HG02852 (cell line): ENCODE measurements around the gene SYTL3.

ENCODE experiments used
- ATAC-seq: cut with Tn5 transposase; IDR thresholded peaks from one replicate; pipeline ENCODE4 v1.9.1; 2021; ENCODE audit warnings: mild to moderate bottlenecking, moderate library complexity; ENCODE audit not compliant: unreplicated experiment

The SYTL3 gene

GRCh38 chr6:158756977-158757752 lies 107.3 kb downstream of the SYTL3 start:
- ATAC-seq, result no peak

- ATAC-seq, result no peak
These were observed 107.9 kb downstream of the SYTL3 start for GRCh38 chr6:158757753-158758090.

- no peak for ATAC-seq
These were observed 108.6 kb downstream of the SYTL3 start for GRCh38 chr6:158758451-158758860.

GRCh38 chr6:158758941-158759479 lies 109.2 kb downstream of the SYTL3 start:
- no peak for ATAC-seq

- ATAC-seq, result no peak
These were observed 110.2 kb downstream of the SYTL3 start for GRCh38 chr6:158759966-158760617.

- no peak for ATAC-seq
These were observed 110.9 kb downstream of the SYTL3 start for GRCh38 chr6:158760618-158761250.

- no peak for ATAC-seq
These were observed 111.9 kb downstream of the SYTL3 start for GRCh38 chr6:158761746-158762145.

GRCh38 chr6:158762787-158763433 lies 113.1 kb downstream of the SYTL3 start:
- no peak for ATAC-seq

- ATAC-seq, result no peak
These were observed 113.8 kb downstream of the SYTL3 start for GRCh38 chr6:158763434-158764182.

- ATAC-seq, result no peak
These were observed 114.5 kb downstream of the SYTL3 start for GRCh38 chr6:158764183-158764849.

- no peak for ATAC-seq
These were observed 115.1 kb downstream of the SYTL3 start for GRCh38 chr6:158764926-158765325.

GRCh38 chr6:158765499-158766068 lies 115.7 kb downstream of the SYTL3 start:
- ATAC-seq, result no peak

- no peak for ATAC-seq
These were observed 117.0 kb downstream of the SYTL3 start for GRCh38 chr6:158766621-158767455.

GRCh38 chr6:158767709-158768108 lies 117.9 kb downstream of the SYTL3 start:
- ATAC-seq, result no peak

GRCh38 chr6:158768436-158768835 lies 118.6 kb downstream of the SYTL3 start:
- ATAC-seq, result no peak

- no peak for ATAC-seq
These were observed 119.4 kb downstream of the SYTL3 start for GRCh38 chr6:158769234-158769770.

- ATAC-seq, result no peak
These were observed 120.0 kb downstream of the SYTL3 start for GRCh38 chr6:158769771-158770432.
